ENCODE results near the gene TEX29. TPM values are rescaled to one million over a fixed set of nuclear protein-coding genes. Genes with fewer than 3 reads are reported as not detected.

The TEX29 gene
- total RNA-seq, 1 donor from 2014 or later: not detected

DNA sequence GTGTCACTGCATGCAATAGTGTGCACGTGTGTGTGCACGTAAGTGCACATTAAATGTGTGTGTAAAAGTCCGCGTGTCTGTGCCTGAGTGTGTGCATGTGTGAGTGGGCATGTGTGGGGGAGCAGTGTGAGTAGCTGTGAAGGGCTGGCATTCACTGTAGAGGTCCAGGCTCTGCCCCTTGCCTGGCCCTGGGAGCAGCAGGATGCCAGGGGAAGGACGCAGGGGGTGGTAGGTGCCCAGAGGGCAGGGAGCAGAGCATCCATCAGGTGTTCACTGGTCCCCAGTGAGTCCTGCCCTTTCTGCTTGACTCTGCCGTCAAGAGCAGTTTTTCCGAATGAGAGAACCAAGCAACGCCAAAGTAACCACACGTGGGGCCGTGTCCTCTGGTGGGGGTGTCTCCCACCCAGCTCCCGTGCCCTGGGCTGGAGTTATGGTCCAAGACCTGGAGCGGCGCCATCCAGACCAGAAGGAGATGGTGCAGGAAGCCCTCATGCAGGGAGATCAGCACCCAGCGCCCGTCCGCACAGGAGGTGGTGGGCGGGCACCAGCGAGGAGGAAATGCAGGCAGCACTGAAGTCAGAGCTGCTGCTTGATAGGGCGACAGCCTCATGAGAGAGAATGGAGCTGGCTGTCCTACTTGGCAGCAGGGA lies 68.5 kb downstream of the TEX29 start:
- H3K9me3 ChIP-seq (ENCODE audit: control insufficient read depth in 3 of 3, low read length in 3 of 3): no peaks in the 10 kb centered on the region
- no peak overlapping the region for H3K27ac ChIP-seq (ENCODE audit: low read depth, low read length)
- no peak overlapping the region for H3K9ac ChIP-seq (ENCODE audit: low read depth in 1 of 3, low read length in 3 of 3)
- H3K36me3 ChIP-seq (ENCODE audit: control insufficient read depth in 3 of 3, insufficient read depth in 3 of 3, low read length in 3 of 3): no peaks in the 10 kb centered on the region
- H3K4me1 ChIP-seq (ENCODE audit: control insufficient read depth in 3 of 3, insufficient read depth in 3 of 3, low read length in 3 of 3): no peaks in the 10 kb centered on the region
- H3K4me3 ChIP-seq (ENCODE audit: low read length in 3 of 3): no peak overlapping the region
- H3K27me3 ChIP-seq (ENCODE audit: control insufficient read depth in 3 of 3, insufficient read depth in 3 of 3, low read length in 3 of 3): peaks cover 9 to 33% (median 9%) of the 10 kb centered on the region in 3 donors

DNA sequence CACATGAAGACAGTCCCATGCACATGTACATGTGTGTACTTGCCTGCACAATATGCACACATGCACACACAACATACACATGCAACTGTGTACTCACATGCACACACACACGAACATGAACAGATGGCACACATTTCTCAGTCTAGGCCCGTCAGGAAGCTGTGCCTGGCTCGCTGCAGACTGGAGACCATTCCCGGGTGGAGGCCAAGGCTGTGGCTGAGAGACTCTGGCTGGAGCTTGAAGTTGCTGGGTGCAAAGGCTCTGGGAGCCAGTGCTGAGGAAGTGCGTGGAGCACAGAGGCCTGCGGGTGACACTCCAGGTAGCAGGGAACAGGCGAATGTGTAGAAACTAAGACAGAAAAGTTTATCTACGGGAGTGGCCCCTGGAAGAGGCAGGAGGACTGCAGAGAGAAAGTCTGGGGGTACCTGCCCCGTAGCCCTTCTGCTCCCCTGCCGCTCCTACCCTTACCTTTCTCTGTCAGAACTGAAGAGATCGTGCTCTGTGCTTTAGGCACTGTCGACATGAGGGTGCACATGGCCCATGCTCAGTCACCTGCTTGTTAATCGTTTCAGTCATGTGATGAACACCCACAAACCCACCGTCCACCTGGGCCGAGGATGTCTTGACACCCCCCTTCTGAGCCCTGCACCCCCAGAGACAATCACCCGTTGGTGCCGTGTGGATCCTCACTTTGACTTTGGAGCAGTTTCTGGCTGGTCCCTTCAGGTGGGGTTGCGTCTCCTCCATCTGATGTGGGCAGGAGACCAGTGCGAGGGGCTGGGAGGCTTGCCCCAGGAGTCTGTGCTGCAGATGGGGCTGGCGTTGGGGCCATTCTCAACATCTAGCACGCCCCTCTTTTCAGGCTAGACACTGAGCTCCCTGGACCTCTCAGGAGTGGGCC lies 69.4 kb downstream of the TEX29 start:
- peaks cover 2 to 25% (median 9%) of the 10 kb centered on the region in 3 donors for H3K27me3 ChIP-seq (ENCODE audit: control insufficient read depth in 3 of 3, insufficient read depth in 3 of 3, low read length in 3 of 3)
- H3K4me3 ChIP-seq (ENCODE audit: low read length in 3 of 3): no peak overlapping the region
- H3K4me1 ChIP-seq (ENCODE audit: control insufficient read depth in 3 of 3, insufficient read depth in 3 of 3, low read length in 3 of 3): no peaks in the 10 kb centered on the region
- no peaks in the 10 kb centered on the region for H3K9me3 ChIP-seq (ENCODE audit: control insufficient read depth in 3 of 3, low read length in 3 of 3)
- H3K27ac ChIP-seq (ENCODE audit: low read depth, low read length): no peak overlapping the region
- H3K36me3 ChIP-seq (ENCODE audit: control insufficient read depth in 3 of 3, insufficient read depth in 3 of 3, low read length in 3 of 3): no peaks in the 10 kb centered on the region
- H3K9ac ChIP-seq (ENCODE audit: low read depth in 1 of 3, low read length in 3 of 3): no peak overlapping the region

- Histone ChIP-seq H3K4me3 (ENCODE audit: low read length in 3 of 3) (no peak overlapping the region), H3K9ac (ENCODE audit: low read depth in 1 of 3, low read length in 3 of 3) (no peak overlapping the region), H3K4me1 (ENCODE audit: control insufficient read depth in 3 of 3, insufficient read depth in 3 of 3, low read length in 3 of 3) (no peaks in the 10 kb centered on the region), H3K36me3 (ENCODE audit: control insufficient read depth in 3 of 3, insufficient read depth in 3 of 3, low read length in 3 of 3) (no peaks in the 10 kb centered on the region), H3K27ac (ENCODE audit: low read depth, low read length) (no peak overlapping the region), H3K27me3 (ENCODE audit: control insufficient read depth in 3 of 3, insufficient read depth in 3 of 3, low read length in 3 of 3) (peaks cover 2 to 24% (median 9%) of the 10 kb centered on the region in 3 donors), H3K9me3 (ENCODE audit: control insufficient read depth in 3 of 3, low read length in 3 of 3) (peaks cover 0 to under 1% (median 0%) of the 10 kb centered on the region in 3 donors)
Observed at GRCh38 chr13:111390522-111391270, 70.3 kb downstream of the TEX29 start.

DNA sequence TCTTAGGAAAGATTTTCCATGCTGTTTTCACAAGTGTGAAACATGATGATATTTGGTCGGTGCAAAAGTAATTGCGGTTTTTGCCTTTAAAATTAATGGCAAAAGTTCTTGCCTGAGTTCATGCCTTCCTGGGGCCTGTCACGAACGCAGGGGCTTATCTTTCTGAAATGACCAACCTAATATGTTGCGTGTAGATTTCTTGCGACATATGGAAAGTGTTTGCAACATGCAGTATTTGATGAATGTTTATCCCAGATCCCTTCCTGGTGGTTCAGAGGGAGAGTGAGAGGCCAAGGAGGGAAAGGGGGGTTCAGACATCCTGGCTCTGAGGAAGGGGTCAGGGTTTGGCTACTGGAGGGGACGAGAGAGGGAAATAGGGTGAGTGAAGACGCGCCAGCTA lies 72.0 kb downstream of the TEX29 start:
- Histone ChIP-seq H3K9me3 (ENCODE audit: control insufficient read depth in 3 of 3, low read length in 3 of 3) (peaks cover 0 to 1% (median 0%) of the 10 kb centered on the region in 3 donors), H3K27me3 (ENCODE audit: control insufficient read depth in 3 of 3, insufficient read depth in 3 of 3, low read length in 3 of 3) (peaks cover 2 to 22% (median 11%) of the 10 kb centered on the region in 3 donors), H3K4me3 (ENCODE audit: low read length in 3 of 3) (no peak overlapping the region), H3K9ac (ENCODE audit: low read depth in 1 of 3, low read length in 3 of 3) (no peak overlapping the region), H3K27ac (ENCODE audit: low read depth, low read length) (no peak overlapping the region), H3K36me3 (ENCODE audit: control insufficient read depth in 3 of 3, insufficient read depth in 3 of 3, low read length in 3 of 3) (no peaks in the 10 kb centered on the region), H3K4me1 (ENCODE audit: control insufficient read depth in 3 of 3, insufficient read depth in 3 of 3, low read length in 3 of 3) (no peaks in the 10 kb centered on the region)

GRCh38 chr13:111393221-111393790 lies 72.9 kb downstream of the TEX29 start:
- H3K4me1 ChIP-seq (ENCODE audit: control insufficient read depth in 3 of 3, insufficient read depth in 3 of 3, low read length in 3 of 3): no peaks in the 10 kb centered on the region
- H3K4me3 ChIP-seq (ENCODE audit: low read length in 3 of 3): no peak overlapping the region
- H3K9me3 ChIP-seq (ENCODE audit: control insufficient read depth in 3 of 3, low read length in 3 of 3): peaks cover 0 to 1% (median 0%) of the 10 kb centered on the region in 3 donors
- peaks cover 2 to 14% (median 14%) of the 10 kb centered on the region in 3 donors for H3K27me3 ChIP-seq (ENCODE audit: control insufficient read depth in 3 of 3, insufficient read depth in 3 of 3, low read length in 3 of 3)
- H3K27ac ChIP-seq (ENCODE audit: low read depth, low read length): no peak overlapping the region
- H3K9ac ChIP-seq (ENCODE audit: low read depth in 1 of 3, low read length in 3 of 3): no peak overlapping the region
- no peaks in the 10 kb centered on the region for H3K36me3 ChIP-seq (ENCODE audit: control insufficient read depth in 3 of 3, insufficient read depth in 3 of 3, low read length in 3 of 3)

Other genes starting within 250 kb of the TEX29 start
- gene ARHGEF7, start 205.3 kb upstream of the TEX29 start, total RNA-seq: 99.7 TPM